DND-41 (cell line): ENCODE data around the gene BATF2.
A peak's percentile ranks its signal among the peaks of the same experiment; 100 is the strongest.

Source experiments
- ATAC-seq: fragments of 200-7000 bp; cut with Tn5 transposase; 3 replicates; pipeline ENCODE4 v1.9.1; 2021; ENCODE audit warnings: low read depth; ENCODE audit not compliant: insufficient read depth
- DNase-seq: peaks from one replicate; pipeline ENCODE4 v3.0.0-alpha.2; 2020
- H2AFZ ChIP-seq: 2 replicates; pipeline ENCODE4 v1.6.0; 2012; ENCODE audit warnings: low read depth, low read length
- H3K27ac ChIP-seq: 2 replicates; pipeline ENCODE4 v1.5.1; 2012; ENCODE audit warnings: low read length, inconsistent platforms
- H3K27me3 ChIP-seq: fragments of 200-600 bp; sonication (generic); 2 replicates; pipeline ENCODE4 v1.6.0; 2012; ENCODE audit warnings: low read length, mild to moderate bottlenecking, inconsistent platforms; ENCODE audit not compliant: insufficient read depth, poor library complexity
- H3K36me3 ChIP-seq: 2 replicates; pipeline ENCODE4 v1.5.1; 2012; ENCODE audit warnings: low read length, inconsistent platforms; ENCODE audit not compliant: insufficient read depth
- H3K4me1 ChIP-seq: 2 replicates; pipeline ENCODE4 v1.5.1; 2012; ENCODE audit warnings: mild to moderate bottlenecking, low read length; ENCODE audit not compliant: insufficient read depth
- H3K4me2 ChIP-seq: 2 replicates; pipeline ENCODE4 v1.6.0; 2012; ENCODE audit warnings: mild to moderate bottlenecking, moderate library complexity, low read length, inconsistent platforms; ENCODE audit not compliant: insufficient read depth
- H3K4me3 ChIP-seq, 2 experiments: fragments of 200-600 bp in 1 of 2; shearing (Covaris generic) in 1 of 2; 2 replicates each; pipeline ENCODE4 v1.5.1; 2012 to 2016; ENCODE audit warnings: inconsistent platforms in 2 of 2, low read length in 2 of 2, mild to moderate bottlenecking in 2 of 2, low read depth in 1 of 2, moderate library complexity in 1 of 2
- H3K79me2 ChIP-seq: 2 replicates; pipeline ENCODE4 v1.6.0; 2012; ENCODE audit warnings: low read length, inconsistent platforms; ENCODE audit not compliant: insufficient read depth
- H3K9ac ChIP-seq: 2 replicates; pipeline ENCODE4 v1.6.0; 2012; ENCODE audit warnings: low read depth, mild to moderate bottlenecking, inconsistent platforms, low read length, moderate library complexity
- H3K9me3 ChIP-seq: 2 replicates; pipeline ENCODE4 v1.5.1; 2012; ENCODE audit warnings: low read length, moderate library complexity, mild to moderate bottlenecking, inconsistent platforms; ENCODE audit not compliant: insufficient read depth, severe bottlenecking
- H4K20me1 ChIP-seq: 2 replicates; pipeline ENCODE4 v1.6.0; 2012; ENCODE audit warnings: low read length; ENCODE audit not compliant: insufficient read depth
- EZH2 ChIP-seq: IDR thresholded peaks from 3 replicates; pipeline ENCODE4 v1.6.1; 2012; ENCODE audit warnings: borderline replicate concordance, low read depth, mild to moderate bottlenecking, moderate library complexity, low read length, inconsistent platforms; ENCODE audit not compliant: severe bottlenecking
- TF ChIP-seq, protein P1 (sequence below): IDR thresholded peaks from 2 replicates; pipeline ENCODE4 v1.5.1; 2012; ENCODE audit warnings: borderline replicate concordance, low read length, moderate library complexity, mild to moderate bottlenecking; ENCODE audit not compliant: poor library complexity, severe bottlenecking; ENCODE audit errors: extremely low read depth

BATF2 gene

GRCh38 chr11:65016705-65017104 is 19.9 kb upstream of the BATF2 start:
- TF ChIP-seq, protein P1, sequence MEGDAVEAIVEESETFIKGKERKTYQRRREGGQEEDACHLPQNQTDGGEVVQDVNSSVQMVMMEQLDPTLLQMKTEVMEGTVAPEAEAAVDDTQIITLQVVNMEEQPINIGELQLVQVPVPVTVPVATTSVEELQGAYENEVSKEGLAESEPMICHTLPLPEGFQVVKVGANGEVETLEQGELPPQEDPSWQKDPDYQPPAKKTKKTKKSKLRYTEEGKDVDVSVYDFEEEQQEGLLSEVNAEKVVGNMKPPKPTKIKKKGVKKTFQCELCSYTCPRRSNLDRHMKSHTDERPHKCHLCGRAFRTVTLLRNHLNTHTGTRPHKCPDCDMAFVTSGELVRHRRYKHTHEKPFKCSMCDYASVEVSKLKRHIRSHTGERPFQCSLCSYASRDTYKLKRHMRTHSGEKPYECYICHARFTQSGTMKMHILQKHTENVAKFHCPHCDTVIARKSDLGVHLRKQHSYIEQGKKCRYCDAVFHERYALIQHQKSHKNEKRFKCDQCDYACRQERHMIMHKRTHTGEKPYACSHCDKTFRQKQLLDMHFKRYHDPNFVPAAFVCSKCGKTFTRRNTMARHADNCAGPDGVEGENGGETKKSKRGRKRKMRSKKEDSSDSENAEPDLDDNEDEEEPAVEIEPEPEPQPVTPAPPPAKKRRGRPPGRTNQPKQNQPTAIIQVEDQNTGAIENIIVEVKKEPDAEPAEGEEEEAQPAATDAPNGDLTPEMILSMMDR, result no peak
- no peak for TF ChIP-seq EZH2
- H3K4me3 ChIP-seq, result no peak overlapping the region
- ATAC-seq (no peak), DNase-seq (no peak)
- peaks cover 31% of the 10 kb centered on the region for H3K4me1 ChIP-seq
- H3K9me3 ChIP-seq, result no peaks in the 10 kb centered on the region
- peak overlapping the region; percentile 17; the same call in 1 of the 2 replicates for H3K4me2 ChIP-seq
- peaks cover 38% of the 10 kb centered on the region for H3K79me2 ChIP-seq
- peaks cover 46% of the 10 kb centered on the region for H3K36me3 ChIP-seq
- no peak overlapping the region for H3K9ac ChIP-seq
- H3K27ac ChIP-seq, result no peak overlapping the region
- H4K20me1 ChIP-seq, result peaks cover 20% of the 10 kb centered on the region
- H3K27me3 ChIP-seq, result no peaks in the 10 kb centered on the region
- H2AFZ ChIP-seq, result no peak overlapping the region

DNA sequence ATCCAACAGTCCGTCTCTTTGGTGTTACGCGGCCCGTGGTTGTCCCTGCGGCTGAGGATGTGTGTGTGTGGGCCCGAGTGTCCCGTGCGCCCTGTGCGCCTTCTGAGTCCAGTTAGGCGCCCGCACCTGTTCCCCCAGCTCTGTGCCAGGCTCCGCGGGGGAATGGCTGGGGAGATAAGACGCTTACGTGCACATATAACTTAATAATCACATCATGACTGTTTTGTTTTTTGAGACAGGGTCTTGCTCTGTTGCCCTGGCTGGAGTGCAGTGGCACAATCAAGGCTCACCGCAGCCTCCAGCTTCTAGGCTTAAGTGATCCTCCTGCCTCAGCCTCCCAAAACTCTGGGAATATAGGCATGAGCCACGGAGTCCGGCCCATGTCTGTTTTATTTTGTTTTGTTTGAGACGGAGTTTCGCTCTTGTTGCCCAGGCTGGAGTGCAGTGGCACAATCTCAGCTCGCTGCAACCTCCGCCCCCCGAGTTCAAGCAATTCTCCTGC is 18.0 kb upstream of the BATF2 start:
- Histone ChIP-seq H2AFZ (peak overlapping the region; percentile 93), H3K27me3 (no peaks in the 10 kb centered on the region), H3K4me2 (peak overlapping the region; percentile 81), H4K20me1 (peaks cover 14% of the 10 kb centered on the region), H3K27ac (peak overlapping the region; percentile 98), H3K4me3 (peak overlapping the region; percentile 77 to 85), H3K4me1 (peaks cover 31% of the 10 kb centered on the region), H3K79me2 (peaks cover 38% of the 10 kb centered on the region), H3K9me3 (no peaks in the 10 kb centered on the region), H3K9ac (peak overlapping the region; percentile 92), H3K36me3 (peaks cover 31% of the 10 kb centered on the region)
- DNase-seq (no peak), ATAC-seq (peak; percentile 6; the same call in 2 of the 3 replicates)
- TF ChIP-seq, protein P1, result no peak
- TF ChIP-seq EZH2, result no peak

GRCh38 chr11:65013888-65014725 is 17.3 kb upstream of the BATF2 start, which contains the start of gene ARL2:
Gene ARL2, plus strand, starts transcription at chr11:65014160. Its CDS starts 48 bp downstream, at chr11:65014208.
- Histone ChIP-seq H3K27ac (peak within 1 kb of the TSS; percentile 98), H3K4me2 (peak within 1 kb of the TSS; percentile 81), H3K4me1 (peaks cover 31% of the 10 kb centered on the region), H3K9ac (peak within 1 kb of the TSS; percentile 92), H3K27me3 (no peaks in the 10 kb centered on the region), H3K79me2 (peaks cover 38% of the 10 kb centered on the region), H2AFZ (peak within 1 kb of the TSS; percentile 93), H3K9me3 (no peaks in the 10 kb centered on the region), H4K20me1 (peaks cover 14% of the 10 kb centered on the region), H3K4me3 (peak within 1 kb of the TSS; percentile 77 to 85), H3K36me3 (peaks cover 27% of the 10 kb centered on the region)
- peak; percentile 83 for ATAC-seq
- DNase-seq, result peak; percentile 94
- TF ChIP-seq, protein P1, result peak; percentile 49
- TF ChIP-seq EZH2, result no peak
